Esophagus squamous epithelium (tissue), 4 donors: ENCODE data around the gene AP1S1.

Experiments
- CTCF ChIP-seq, 6 experiments: fragments of 450-650 bp in 4 of 6; fragments of 200-600 bp in 2 of 6; sonication (generic) in 2 of 6; IDR thresholded peaks; one replicate each; pipeline ENCODE4 v1.5.1; 2016 to 2019; ENCODE audit warnings: antibody characterized with exemption in 6 of 6, mild to moderate bottlenecking in 4 of 6, moderate library complexity in 4 of 6
- POLR2A ChIP-seq, 4 donors: fragments of 450-650 bp; IDR thresholded peaks; one replicate each; pipeline ENCODE4 v1.6.1; 2017; ENCODE audit warnings: antibody characterized with exemption in 4 of 4, mild to moderate bottlenecking in 4 of 4, moderate library complexity in 3 of 4

- TF ChIP-seq CTCF (IDR thresholded peaks at IDR 0.05) (peak in 1 of 6 experiments; percentile 12), POLR2A (IDR thresholded peaks at IDR 0.05) (no peak)
These were observed 17.2 kb downstream of the AP1S1 start for GRCh38 chr7:101171442-101171837.
